Osteocyte (in vitro differentiated cells): ENCODE results near the gene WIPF2. TPM values are rescaled to one million over a fixed set of nuclear protein-coding genes. Genes with fewer than 3 reads are reported as not detected.

ENCODE experiments used
- DNase-seq: peaks from one replicate; pipeline ENCODE4 v3.0.0; 2021; ENCODE audit warnings: mixed read lengths; ENCODE audit not compliant: unreplicated experiment; ENCODE audit errors: extremely low spot score
- H3K27ac Mint-ChIP-seq: one replicate; pipeline ENCODE4 v1.8.0; 2021; ENCODE audit warnings: mild to moderate bottlenecking, mixed read lengths; ENCODE audit not compliant: unreplicated experiment
- H3K27me3 Mint-ChIP-seq: one replicate; pipeline ENCODE4 v1.8.0; 2021; ENCODE audit warnings: mixed read lengths; ENCODE audit not compliant: unreplicated experiment
- H3K36me3 Mint-ChIP-seq: one replicate; pipeline ENCODE4 v1.8.0; 2021; ENCODE audit warnings: mixed read lengths; ENCODE audit not compliant: unreplicated experiment
- H3K4me1 Mint-ChIP-seq: one replicate; pipeline ENCODE4 v1.8.0; 2021; ENCODE audit warnings: mixed read lengths; ENCODE audit not compliant: unreplicated experiment
- H3K4me3 Mint-ChIP-seq: one replicate; pipeline ENCODE4 v1.8.0; 2021; ENCODE audit warnings: mild to moderate bottlenecking, moderate library complexity, mixed read lengths; ENCODE audit not compliant: unreplicated experiment
- H3K9me3 Mint-ChIP-seq: one replicate; pipeline ENCODE4 v1.8.0; 2021; ENCODE audit warnings: mixed read lengths; ENCODE audit not compliant: unreplicated experiment
- total RNA-seq: library from RNA; stranded (reverse); gene quantifications from 2 replicates; pipeline ENCODE4 v1.2.1, GENCODE V29; 2021
- TF ChIP-seq, protein P1 (sequence below): fragments of 200-600 bp; sonication (generic); IDR thresholded peaks from 2 replicates; pipeline ENCODE4 v1.5.0; 2021; ENCODE audit warnings: antibody characterized with exemption, mild to moderate bottlenecking, moderate library complexity

Gene WIPF2
- total RNA-seq, 1 donor from 2014 or later, result 28.3 TPM

DNA sequence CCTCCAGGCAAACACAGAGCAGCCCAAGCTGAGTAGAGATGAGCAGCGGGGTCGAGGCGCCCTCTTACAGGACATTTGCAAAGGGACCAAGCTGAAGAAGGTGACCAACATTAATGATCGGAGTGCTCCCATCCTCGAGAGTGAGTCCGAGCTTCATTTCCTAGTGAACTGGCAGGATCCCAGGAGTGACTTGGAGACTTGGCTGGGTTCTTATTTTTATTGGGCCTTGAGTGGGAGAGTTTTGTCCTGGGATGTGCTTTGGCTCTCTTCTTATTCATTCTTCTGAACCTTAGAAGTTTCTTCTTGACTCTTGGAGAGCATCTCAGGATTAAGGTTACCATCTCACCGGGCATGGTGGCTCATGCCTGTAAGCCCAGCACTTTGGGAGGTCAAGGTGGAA is 41.4 kb downstream of the WIPF2 start:
- Mint-ChIP-seq H3K4me1 (no peaks in the 10 kb centered on the region), H3K27me3 (no peaks in the 10 kb centered on the region), H3K27ac (no peak overlapping the region), H3K36me3 (peaks cover 32% of the 10 kb centered on the region), H3K9me3 (no peaks in the 10 kb centered on the region), H3K4me3 (no peak overlapping the region)
- TF ChIP-seq, protein P1, sequence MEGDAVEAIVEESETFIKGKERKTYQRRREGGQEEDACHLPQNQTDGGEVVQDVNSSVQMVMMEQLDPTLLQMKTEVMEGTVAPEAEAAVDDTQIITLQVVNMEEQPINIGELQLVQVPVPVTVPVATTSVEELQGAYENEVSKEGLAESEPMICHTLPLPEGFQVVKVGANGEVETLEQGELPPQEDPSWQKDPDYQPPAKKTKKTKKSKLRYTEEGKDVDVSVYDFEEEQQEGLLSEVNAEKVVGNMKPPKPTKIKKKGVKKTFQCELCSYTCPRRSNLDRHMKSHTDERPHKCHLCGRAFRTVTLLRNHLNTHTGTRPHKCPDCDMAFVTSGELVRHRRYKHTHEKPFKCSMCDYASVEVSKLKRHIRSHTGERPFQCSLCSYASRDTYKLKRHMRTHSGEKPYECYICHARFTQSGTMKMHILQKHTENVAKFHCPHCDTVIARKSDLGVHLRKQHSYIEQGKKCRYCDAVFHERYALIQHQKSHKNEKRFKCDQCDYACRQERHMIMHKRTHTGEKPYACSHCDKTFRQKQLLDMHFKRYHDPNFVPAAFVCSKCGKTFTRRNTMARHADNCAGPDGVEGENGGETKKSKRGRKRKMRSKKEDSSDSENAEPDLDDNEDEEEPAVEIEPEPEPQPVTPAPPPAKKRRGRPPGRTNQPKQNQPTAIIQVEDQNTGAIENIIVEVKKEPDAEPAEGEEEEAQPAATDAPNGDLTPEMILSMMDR, result no peak
- no peak for DNase-seq

DNA sequence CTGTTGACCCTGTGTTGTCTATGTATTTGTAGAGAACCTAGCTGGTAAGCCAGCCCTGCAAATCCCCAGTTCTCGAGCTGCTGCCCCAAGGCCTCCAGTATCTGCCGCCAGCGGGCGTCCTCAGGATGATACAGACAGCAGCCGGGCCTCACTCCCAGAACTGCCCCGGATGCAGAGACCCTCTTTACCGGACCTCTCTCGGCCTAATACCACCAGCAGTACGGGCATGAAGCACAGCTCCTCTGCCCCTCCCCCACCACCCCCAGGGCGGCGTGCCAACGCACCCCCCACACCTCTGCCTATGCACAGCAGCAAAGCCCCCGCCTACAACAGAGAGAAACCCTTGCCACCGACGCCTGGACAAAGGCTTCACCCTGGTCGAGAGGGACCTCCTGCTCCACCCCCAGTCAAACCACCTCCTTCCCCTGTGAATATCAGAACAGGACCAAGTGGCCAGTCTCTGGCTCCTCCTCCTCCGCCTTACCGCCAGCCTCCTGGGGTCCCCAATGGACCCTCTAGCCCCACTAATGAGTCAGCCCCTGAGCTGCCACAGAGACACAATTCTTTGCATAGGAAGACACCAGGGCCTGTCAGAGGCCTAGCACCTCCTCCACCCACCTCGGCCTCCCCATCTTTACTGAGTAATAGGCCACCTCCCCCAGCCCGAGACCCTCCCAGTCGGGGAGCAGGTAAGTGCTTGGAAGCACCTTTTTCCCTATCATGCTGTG is 45.5 kb downstream of the WIPF2 start:
- H3K9me3 Mint-ChIP-seq, result no peaks in the 10 kb centered on the region
- TF ChIP-seq, protein P1, result no peak

DNA sequence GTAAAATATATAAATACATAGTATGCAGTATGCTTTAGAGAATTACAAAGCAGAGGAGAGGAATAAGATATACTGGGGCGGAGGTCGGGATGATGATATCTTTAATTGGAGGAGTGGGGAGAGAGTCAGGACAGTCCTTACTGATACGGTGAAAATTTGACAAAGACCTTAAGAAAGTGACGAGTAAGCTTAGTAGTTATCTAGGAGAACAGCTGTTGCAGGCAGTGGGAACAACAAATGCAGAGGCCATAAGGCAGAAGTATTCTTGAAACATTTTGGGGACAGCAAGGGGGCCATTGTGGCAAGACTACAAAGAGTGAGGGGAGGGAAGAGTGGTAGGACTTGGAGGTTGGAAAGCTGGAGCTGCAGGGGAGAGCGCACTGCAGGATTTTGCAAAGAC is 46.2 kb downstream of the WIPF2 start:
- Mint-ChIP-seq H3K9me3 (no peaks in the 10 kb centered on the region), H3K36me3 (peaks cover 16% of the 10 kb centered on the region), H3K4me1 (no peaks in the 10 kb centered on the region), H3K4me3 (no peak overlapping the region), H3K27me3 (no peaks in the 10 kb centered on the region), H3K27ac (no peak overlapping the region)
- no peak for DNase-seq
- TF ChIP-seq, protein P1, result no peak

More for the DNA sequence above, 45.5 kb downstream of the WIPF2 start:
- H3K27me3 Mint-ChIP-seq, result no peaks in the 10 kb centered on the region
- no peak overlapping the region for H3K4me3 Mint-ChIP-seq
- no peaks in the 10 kb centered on the region for H3K4me1 Mint-ChIP-seq
- no peak for DNase-seq
- H3K36me3 Mint-ChIP-seq, result peaks cover 17% of the 10 kb centered on the region
- no peak overlapping the region for H3K27ac Mint-ChIP-seq

DNA sequence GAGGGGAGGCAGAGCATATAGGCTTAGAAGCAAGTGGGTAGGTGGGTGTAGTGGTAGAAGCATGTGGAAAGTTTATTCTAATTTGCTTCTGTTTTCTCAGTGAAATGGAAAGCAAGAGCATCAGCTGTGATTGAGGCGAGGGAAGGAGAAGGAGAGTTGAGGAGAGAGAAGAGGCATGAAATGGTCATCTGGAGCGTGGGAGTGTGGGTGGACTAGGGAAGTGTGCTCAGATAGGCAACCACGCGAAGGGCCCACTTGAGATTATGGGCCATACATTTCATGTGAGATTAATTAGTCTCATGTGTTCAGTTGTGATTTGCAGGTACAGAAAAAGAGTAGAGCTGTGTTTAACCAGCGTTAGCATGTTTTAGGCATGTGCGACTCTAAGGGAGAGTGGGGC is 47.8 kb downstream of the WIPF2 start:
- H3K4me1 Mint-ChIP-seq, result no peaks in the 10 kb centered on the region
- no peak overlapping the region for H3K27ac Mint-ChIP-seq
- H3K27me3 Mint-ChIP-seq, result no peaks in the 10 kb centered on the region
- DNase-seq, result no peak
- no peak overlapping the region for H3K4me3 Mint-ChIP-seq
- peaks cover 7% of the 10 kb centered on the region for H3K36me3 Mint-ChIP-seq
- TF ChIP-seq, protein P1, result no peak
- H3K9me3 Mint-ChIP-seq, result no peaks in the 10 kb centered on the region

DNA sequence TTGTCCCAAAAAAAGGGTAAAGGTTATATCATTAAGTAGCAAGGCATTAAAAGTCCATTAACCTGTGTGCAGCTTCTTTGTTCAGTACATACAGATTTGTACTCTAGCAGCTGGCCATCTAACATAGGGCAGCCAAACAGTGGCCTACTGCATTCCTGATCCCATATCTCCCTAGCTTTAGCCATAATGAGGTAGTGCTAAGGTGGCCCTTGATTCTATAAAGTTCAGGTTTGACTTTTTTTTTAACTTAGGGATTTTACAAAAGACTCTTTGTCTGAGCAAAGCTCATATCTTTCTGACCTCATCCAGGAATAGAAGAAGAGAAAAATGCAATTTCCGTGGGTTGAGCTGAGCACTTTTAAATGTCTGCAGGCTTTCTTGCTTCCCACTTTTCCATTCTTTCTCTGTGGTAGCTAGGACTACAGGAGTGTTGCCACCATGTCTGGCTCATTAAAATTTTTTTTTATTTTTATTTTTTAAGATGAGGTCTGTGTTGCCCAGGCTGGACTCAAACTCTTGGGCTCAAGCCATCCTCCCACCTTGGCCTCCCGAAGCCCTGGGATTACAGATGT is 49.1 kb downstream of the WIPF2 start:
- H3K4me1 Mint-ChIP-seq, result no peaks in the 10 kb centered on the region
- H3K27ac Mint-ChIP-seq, result no peak overlapping the region
- no peak for DNase-seq

More for the DNA sequence above, 49.1 kb downstream of the WIPF2 start:
- Mint-ChIP-seq H3K4me3 (no peak overlapping the region), H3K36me3 (peaks cover 7% of the 10 kb centered on the region), H3K9me3 (no peaks in the 10 kb centered on the region), H3K27me3 (no peaks in the 10 kb centered on the region)
- TF ChIP-seq, protein P1, result no peak
